Transverse colon (tissue), 4 donors: ENCODE data around the gene SLC7A9.

Experiments used
- POLR2A ChIP-seq: fragments of 450-650 bp; IDR thresholded peaks from one replicate; pipeline ENCODE4 v1.6.1; 2016; ENCODE audit warnings: antibody characterized with exemption, mild to moderate bottlenecking, moderate library complexity
- POLR2AphosphoS5 ChIP-seq, 3 donors: sonication (generic); formaldehyde crosslinking; IDR thresholded peaks; one replicate each; pipeline ENCODE4 v1.6.1; 2016; ENCODE audit warnings: antibody characterized with exemption in 3 of 3
- TF ChIP-seq, protein P1 (sequence below), 5 experiments: fragments of 200-600 bp in 3 of 5; fragments of 450-650 bp in 2 of 5; sonication (generic) in 3 of 5; IDR thresholded peaks; 1 replicate in 2 of 5; 2 replicates in 3 of 5; pipeline ENCODE4 v1.5.1; 2016 to 2017; ENCODE audit warnings: antibody characterized with exemption in 5 of 5, inconsistent platforms in 3 of 5, mild to moderate bottlenecking in 2 of 5, moderate library complexity in 1 of 5

DNA sequence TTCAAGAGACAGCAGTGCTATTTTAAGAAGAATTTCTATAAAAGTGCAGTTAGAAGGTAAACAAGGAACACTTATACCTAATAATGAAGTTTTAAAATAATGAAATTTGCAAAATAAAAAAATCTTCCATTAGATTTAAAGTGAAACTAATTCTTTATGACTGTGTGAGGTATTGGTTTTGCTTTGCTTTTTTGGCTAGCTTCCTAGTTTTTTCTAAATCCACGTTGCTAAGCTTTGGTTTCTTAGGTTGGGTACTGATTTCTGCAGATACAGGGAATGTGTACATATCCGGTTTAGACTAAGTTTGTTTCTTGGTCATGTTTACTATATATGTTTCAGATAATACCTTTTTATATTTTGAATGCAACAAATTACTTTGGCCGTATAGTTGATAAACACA is 59.8 kb downstream of the SLC7A9 start:
- TF ChIP-seq POLR2A (no peak), POLR2AphosphoS5 (IDR thresholded peaks at IDR 0.05) (no peak)
- TF ChIP-seq, protein P1, sequence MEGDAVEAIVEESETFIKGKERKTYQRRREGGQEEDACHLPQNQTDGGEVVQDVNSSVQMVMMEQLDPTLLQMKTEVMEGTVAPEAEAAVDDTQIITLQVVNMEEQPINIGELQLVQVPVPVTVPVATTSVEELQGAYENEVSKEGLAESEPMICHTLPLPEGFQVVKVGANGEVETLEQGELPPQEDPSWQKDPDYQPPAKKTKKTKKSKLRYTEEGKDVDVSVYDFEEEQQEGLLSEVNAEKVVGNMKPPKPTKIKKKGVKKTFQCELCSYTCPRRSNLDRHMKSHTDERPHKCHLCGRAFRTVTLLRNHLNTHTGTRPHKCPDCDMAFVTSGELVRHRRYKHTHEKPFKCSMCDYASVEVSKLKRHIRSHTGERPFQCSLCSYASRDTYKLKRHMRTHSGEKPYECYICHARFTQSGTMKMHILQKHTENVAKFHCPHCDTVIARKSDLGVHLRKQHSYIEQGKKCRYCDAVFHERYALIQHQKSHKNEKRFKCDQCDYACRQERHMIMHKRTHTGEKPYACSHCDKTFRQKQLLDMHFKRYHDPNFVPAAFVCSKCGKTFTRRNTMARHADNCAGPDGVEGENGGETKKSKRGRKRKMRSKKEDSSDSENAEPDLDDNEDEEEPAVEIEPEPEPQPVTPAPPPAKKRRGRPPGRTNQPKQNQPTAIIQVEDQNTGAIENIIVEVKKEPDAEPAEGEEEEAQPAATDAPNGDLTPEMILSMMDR (IDR thresholded peaks at IDR 0.05): no peak
